T-helper 2 cell treated with Interferon-gamma antibody and Interleukin-4, amounts not matched to agents 100 ng/mL and 5 ng/mL, for 36 hours (primary cell): Measurements from ENCODE around the gene TMOD3. TPM values are rescaled to one million over a fixed set of nuclear protein-coding genes. Genes with fewer than 3 reads are reported as not detected.

Experiments
- intact Hi-C: fragments of 100-400 bp; cut with micrococcal nuclease; formaldehyde crosslinking; loops from one replicate; pipeline ENCODE4 v1.15.1; 2023
- total RNA-seq: library from RNA; stranded (reverse); gene quantifications from 2 replicates; pipeline ENCODE4 v1.2.3, GENCODE V29; 2022

TMOD3 gene
- total RNA-seq, 1 donor from 2014 or later, result 60.5 TPM

GRCh38 chr15:51828621-51829375, 655 bp upstream of the TMOD3 start:
- intact Hi-C loops, result loop anchor here (1.0 to 2.0 kb wide), 2 partner anchors 34 to 92 kb away; partner anchors contain the start of gene LYSMD2

GRCh38 chr15:51830276-51830806, 888 bp downstream of the TMOD3 start:
- intact Hi-C loops, result loop anchor here (5.0 kb wide), 1 partner anchor 192 kb away; no protein-coding TSS in a partner anchor

DNA sequence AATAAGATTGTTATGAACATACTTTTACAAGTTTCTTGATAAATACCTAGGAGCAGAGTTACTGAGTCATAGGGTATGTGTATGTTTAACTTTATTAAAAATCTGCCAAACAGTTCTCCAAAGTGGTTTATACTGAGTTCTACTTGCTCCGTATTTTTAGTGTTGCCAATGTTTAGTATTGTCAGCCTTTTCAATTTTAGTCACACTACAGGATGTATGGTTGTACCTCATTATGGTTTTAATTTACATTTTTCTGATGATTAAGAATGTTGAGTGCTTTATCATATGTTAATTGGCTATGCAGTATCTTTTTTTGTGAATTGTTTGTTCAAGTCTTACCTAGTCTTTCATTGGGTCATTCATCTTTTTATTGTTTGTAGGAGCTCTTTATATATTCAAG, 4.3 kb downstream of the TMOD3 start:
- intact Hi-C loops, result loop anchor here (5.0 kb wide), 1 partner anchor 189 kb away; no protein-coding TSS in a partner anchor

DNA sequence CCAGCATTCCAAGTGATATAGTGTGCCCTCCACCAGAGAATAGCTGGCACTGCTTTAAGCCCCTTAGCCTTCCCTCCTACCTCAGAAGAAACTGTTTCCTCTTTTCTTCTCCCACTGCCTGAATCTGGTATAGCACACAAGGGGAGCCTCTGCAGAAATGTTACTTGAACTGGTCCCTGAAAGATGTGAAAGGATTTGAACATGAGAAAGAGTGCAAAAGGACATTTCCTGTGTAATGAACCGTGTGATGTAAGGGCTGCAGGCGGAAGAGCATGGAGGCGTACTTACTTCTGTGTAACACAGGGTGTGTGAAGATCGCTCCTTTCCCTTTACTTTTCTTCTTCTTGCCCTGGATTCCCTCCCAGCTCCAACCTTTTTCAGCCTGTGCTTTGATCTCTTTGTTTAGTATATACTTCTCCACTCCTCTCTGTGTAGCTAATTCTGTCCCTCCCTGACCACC, 8.4 kb downstream of the TMOD3 start:
- intact Hi-C loops, result no loop called here

DNA sequence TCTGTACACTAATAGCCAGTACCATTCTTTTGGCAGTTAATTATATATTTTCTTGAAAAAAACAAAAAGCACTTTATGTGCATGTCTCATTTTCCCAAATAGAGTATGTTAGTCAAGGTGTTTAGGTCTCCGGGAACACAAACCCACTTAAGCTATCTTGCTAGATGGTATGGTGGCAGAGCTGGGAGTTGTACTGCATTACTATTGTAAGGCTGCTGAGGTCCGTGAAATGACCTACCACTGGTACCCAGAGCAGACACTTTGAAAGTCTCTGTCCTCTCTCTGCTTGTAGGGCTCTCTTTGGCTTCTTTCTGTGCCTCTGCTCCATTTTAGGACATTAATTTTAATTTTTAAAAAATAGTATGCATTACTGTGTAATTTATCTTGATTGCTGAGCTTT, 8.8 kb downstream of the TMOD3 start:
- intact Hi-C loops, result no loop called here

GRCh38 chr15:51840692-51841091, 11.2 kb downstream of the TMOD3 start:
- intact Hi-C loops, result no loop called here

DNA sequence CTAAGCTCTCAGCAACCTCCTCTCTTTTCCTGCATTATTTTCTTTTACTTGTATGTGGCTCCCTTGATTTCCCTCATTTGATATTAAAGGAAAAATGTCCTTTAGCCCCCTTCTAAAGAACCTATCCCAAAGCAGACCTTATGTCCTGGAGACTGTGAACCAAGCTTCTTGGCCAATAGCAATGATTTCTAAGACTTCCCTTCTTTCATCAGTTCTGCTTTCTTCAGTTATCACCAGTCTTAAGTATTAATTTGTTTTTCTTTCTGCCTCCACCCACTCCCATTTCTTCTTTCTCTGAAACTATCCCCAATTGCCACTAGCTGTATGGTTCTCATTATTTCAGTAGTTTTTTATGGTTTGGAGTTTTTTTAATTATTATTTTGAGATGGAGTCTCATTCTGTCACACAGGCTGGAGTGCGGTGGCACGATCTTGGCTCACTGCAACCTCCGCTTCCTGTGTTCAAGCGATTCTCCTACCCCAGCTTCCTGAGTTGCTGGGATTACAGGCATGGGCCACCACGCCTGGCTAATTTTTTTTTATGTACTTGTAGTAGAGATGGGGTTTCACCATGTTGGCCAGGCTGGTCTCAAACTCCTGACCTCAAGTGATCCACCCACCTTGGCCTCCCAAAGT, 12.1 kb downstream of the TMOD3 start:
- intact Hi-C loops, result no loop called here

DNA sequence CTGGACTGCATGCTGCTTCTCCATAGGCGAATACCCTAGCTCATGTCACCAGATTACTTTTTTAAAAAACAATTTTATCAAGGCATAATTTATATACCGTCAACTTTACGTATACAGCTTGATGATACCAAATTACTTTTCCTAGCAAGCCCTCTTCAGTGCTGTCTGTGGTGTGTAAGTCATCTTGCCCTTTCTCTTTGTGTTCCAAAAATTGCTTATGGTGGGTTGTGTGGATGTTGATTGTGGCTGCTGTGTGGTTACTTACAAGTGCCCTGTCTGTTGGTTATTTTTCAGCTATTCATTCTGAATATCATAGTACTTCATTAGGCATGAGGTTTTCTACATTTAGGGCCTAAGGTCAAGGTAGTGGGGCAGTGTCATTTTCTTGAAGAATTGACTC, 12.8 kb downstream of the TMOD3 start:
- intact Hi-C loops, result no loop called here

GRCh38 chr15:51842852-51843737, 13.6 kb downstream of the TMOD3 start:
- intact Hi-C loops, result no loop called here

DNA sequence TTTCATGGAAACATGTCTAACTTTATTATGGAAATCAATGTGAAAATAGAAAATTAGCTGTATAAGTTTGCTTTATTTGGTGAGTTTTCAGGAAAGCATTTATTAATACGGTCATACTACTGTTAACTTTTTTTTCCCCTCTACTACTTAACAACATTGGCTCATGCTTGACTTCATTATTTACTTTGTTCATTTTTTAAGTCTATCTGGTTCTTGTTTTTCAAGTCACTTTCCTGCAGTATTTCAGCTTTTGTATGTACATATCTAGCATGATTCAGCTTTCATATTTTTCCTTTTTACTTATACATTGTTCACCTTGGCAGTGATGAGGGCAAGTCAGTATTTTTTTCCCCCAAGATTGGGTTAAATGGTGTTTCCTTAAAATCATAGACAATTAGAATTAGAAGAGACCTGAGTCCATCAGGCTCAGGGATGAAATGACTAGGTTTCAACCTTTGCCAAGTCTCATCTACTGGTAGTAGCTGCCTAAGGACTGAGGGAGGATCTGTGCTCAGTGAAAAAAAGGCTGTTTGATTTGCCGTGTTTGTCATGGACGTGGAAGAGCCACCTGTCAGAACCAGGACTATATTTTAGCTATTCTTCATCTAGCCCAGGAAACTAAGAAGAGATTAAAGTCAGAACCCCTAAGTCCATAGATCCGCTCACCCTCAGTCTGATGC, 15.4 kb downstream of the TMOD3 start:
- intact Hi-C loops, result no loop called here

GRCh38 chr15:51846066-51846462, 16.6 kb downstream of the TMOD3 start:
- intact Hi-C loops, result no loop called here

GRCh38 chr15:51846463-51847230, 17.2 kb downstream of the TMOD3 start:
- intact Hi-C loops, result no loop called here

DNA sequence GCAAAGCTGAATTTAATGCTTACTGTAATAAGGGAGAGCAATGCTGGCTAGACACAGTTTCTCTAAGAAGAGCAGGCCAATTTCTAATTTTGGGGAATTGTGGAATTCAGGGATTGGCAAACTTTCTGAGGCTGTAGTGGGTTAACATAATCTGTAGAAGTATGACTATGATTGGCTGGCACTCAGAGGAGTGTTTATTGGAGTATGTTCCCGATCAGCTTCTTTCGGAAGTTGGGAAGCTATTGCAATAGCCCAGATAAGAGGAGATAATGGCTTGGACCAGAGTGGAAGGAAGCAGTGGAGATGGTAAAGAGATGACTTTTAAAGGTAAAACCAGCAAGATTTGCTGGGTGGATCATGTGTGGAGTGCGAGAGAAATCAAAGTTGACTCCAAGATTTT, 19.4 kb downstream of the TMOD3 start:
- intact Hi-C loops, result no loop called here

- intact Hi-C loops, result no loop called here
Observed at GRCh38 chr15:51849860-51850259, 20.4 kb downstream of the TMOD3 start.

DNA sequence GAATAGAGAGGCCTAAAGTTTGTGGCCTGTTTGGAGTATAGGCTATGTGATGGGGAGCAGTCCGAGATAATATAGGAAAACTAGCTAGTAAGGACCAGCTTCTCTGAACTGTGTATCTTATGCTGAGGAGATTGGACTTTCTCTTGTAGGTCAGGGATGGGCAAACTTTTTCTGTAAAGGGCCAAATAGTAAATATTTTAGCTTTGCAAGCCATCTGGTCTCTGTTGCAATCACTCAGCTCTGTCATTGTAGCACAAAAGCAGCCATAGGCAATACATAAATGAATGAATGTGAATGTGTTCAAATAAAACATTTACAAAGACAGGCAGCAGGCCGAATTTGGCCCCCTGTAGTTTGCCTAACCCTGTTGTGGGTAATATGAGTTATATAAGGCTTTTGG, 24.5 kb downstream of the TMOD3 start:
- intact Hi-C loops, result no loop called here

GRCh38 chr15:51855612-51856011, 26.2 kb downstream of the TMOD3 start:
- intact Hi-C loops, result no loop called here

DNA sequence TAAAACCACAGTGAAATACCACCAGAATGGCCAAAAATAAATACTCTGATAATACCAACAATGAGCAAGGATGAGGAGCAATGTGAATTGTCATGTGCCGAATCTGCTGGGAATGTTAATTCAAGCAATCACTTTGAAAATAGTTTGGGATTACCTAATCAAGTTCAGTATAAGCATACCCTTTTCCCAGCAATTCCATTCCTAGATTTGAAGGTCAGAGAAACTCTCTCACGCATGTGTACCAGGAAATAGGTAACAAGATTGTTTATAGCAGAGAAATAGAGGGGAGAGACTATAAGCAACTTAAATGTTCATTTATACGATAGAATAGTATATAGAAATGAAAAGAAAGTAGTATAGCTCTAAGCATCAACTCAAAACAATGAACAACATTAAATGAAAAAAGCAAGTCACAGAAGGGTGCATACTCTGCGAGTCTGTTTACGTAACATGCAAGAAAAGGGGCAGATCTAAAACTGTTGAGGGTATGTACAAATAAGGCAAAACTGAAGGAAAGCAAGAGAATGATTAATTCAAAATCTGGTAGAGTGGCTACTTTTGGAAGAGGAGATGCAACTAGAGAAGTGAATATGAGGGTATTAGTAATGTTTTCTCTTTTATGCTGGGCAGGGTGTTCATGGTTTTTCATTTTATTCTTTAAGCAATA, 27.4 kb downstream of the TMOD3 start:
- intact Hi-C loops, result no loop called here

- intact Hi-C loops, result loop anchor here (1.0 kb wide), 1 partner anchor 32 kb away; the partner anchor contains the start of gene TMOD3
Observed at GRCh38 chr15:51861557-51862359, 32.3 kb downstream of the TMOD3 start.

DNA sequence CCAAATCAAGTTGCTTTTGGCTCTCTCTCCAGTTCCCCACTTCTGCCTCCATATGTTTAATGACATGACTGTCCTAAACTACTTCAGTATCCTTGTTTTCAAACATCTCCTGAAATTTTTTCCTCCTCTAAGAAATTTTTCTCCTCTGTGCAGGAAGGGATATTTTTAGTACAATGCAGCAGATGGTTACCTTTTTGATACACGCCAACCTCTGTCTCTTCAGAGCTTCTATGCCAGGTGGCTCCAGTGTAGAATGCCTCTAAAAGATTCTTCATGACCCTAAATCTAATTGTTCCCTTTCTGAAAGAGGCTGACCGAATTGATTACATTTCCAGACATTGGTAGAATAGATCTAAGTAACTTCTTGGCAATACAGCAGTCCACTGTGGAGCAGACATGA, 33.7 kb downstream of the TMOD3 start:
- intact Hi-C loops, result no loop called here
